Caco-2 (cell line): ENCODE results near the gene HOXC12. TPM values are rescaled to one million over a fixed set of nuclear protein-coding genes. Genes with fewer than 3 reads are reported as not detected.

Experiments
- BruUV-seq: library from RNA; stranded (reverse); fragments of 400-500 nt; replicated peaks from 2 replicates; lab custom pipeline; 2021; lab: Mats Ljungman, UMichigan
- CTCF ChIA-PET: fragments of 300-600 bp; sonication (Branson Sonifier 250); formaldehyde crosslinking; loops from one replicate; lab custom pipeline; 2022; ENCODE audit warnings: antibody characterized with exemption; lab: Charles Lee
- POLR2A ChIA-PET: fragments of 300-600 bp; sonication (Branson Sonifier 250); formaldehyde crosslinking; loops from one replicate; lab custom pipeline; 2022; ENCODE audit warnings: antibody characterized with exemption; lab: Charles Lee
- DNase-seq, 2 experiments: peaks; one replicate each; pipeline versions ENCODE4 v3.0.0 to v3.0.0-alpha.2; 2020 to 2022
- H3K27me3 ChIP-seq: replicated peaks from 2 replicates; pipeline ENCODE4 v1.6.0; 2011; ENCODE audit warnings: low read length; ENCODE audit not compliant: control insufficient read depth, insufficient read depth
- H3K36me3 ChIP-seq: 2 replicates; pipeline ENCODE4 v1.5.1; 2011; ENCODE audit warnings: low read length; ENCODE audit not compliant: control insufficient read depth, insufficient read depth
- H3K4me1 ChIP-seq: fragments of 250-450 bp; sonication (Bioruptor Pico); 2 replicates; pipeline ENCODE4 v1.5.1; 2020; ENCODE audit warnings: mild to moderate bottlenecking
- H3K4me3 ChIP-seq: 2 replicates; pipeline ENCODE4 v1.5.1; 2011; ENCODE audit warnings: low read depth, mild to moderate bottlenecking, control low read depth, low read length
- H3K9me3 ChIP-seq: fragments of 250-450 bp; sonication (Bioruptor Pico); 2 replicates; pipeline ENCODE4 v1.5.1; 2020; ENCODE audit warnings: mild to moderate bottlenecking, moderate library complexity
- H3K27ac Mint-ChIP-seq: one replicate; pipeline ENCODE4 v1.8.0; 2022; ENCODE audit warnings: mixed read lengths; ENCODE audit not compliant: unreplicated experiment
- H3K27me3 Mint-ChIP-seq: one replicate; pipeline ENCODE4 v1.8.0; 2022; ENCODE audit warnings: mixed read lengths; ENCODE audit not compliant: insufficient read depth, unreplicated experiment
- H3K36me3 Mint-ChIP-seq: one replicate; pipeline ENCODE4 v1.8.0; 2022; ENCODE audit warnings: mild to moderate bottlenecking, mixed read lengths; ENCODE audit not compliant: insufficient read depth, unreplicated experiment
- H3K4me1 Mint-ChIP-seq: one replicate; pipeline ENCODE4 v1.8.0; 2022; ENCODE audit warnings: low read depth, mixed read lengths; ENCODE audit not compliant: unreplicated experiment
- H3K4me3 Mint-ChIP-seq: one replicate; pipeline ENCODE4 v1.8.0; 2022; ENCODE audit warnings: mild to moderate bottlenecking, moderate library complexity, mixed read lengths; ENCODE audit not compliant: unreplicated experiment
- H3K9me3 Mint-ChIP-seq: one replicate; pipeline ENCODE4 v1.8.0; 2022; ENCODE audit warnings: mixed read lengths; ENCODE audit not compliant: unreplicated experiment
- CTCF ChIP-seq, 2 experiments: fragments of 200-600 bp in 1 of 2; IDR thresholded peaks; 1 replicate in 1 of 2; 2 replicates in 1 of 2; pipeline versions ENCODE4 v1.5.1 to v1.8.0; 2011 to 2022; ENCODE audit warnings: antibody characterized with exemption in 1 of 2, control low read depth in 1 of 2, inconsistent platforms in 1 of 2, low read depth in 1 of 2, low read length in 1 of 2, mild to moderate bottlenecking in 1 of 2, moderate library complexity in 1 of 2; ENCODE audit not compliant: insufficient read depth in 1 of 2, severe bottlenecking in 1 of 2, unreplicated experiment in 1 of 2
- intact Hi-C: fragments of 100-400 bp; cut with micrococcal nuclease; formaldehyde crosslinking; loops from one replicate; pipeline ENCODE4 v1.10.0; 2022; ENCODE audit not compliant: unreplicated experiment
- total RNA-seq: library from RNA; stranded (reverse); gene quantifications from 2 replicates; pipeline ENCODE4 v1.2.3, GENCODE V29; 2022

The HOXC12 gene
- total RNA-seq, 1 experiment from 2014 or later: 10.3 TPM

GRCh38 chr12:53967421-53967925 is 12.8 kb downstream of the HOXC12 start:
- Mint-ChIP-seq H3K4me3 (no peak overlapping the region), H3K27ac (no peak overlapping the region), H3K4me1 (peaks cover 23% of the 10 kb centered on the region), H3K36me3 (no peaks in the 10 kb centered on the region), H3K9me3 (no peaks in the 10 kb centered on the region), H3K27me3 (no peaks in the 10 kb centered on the region)
- H3K9me3 ChIP-seq: no peaks in the 10 kb centered on the region
- 0 out of 2 replicates have a peak, but pooled peaks cover 5% of the 10 kb centered on the region for H3K4me1 ChIP-seq
- H3K4me3 ChIP-seq: no peak overlapping the region
- TF ChIP-seq CTCF (IDR thresholded peaks at IDR 0.05; ENCODE audit: insufficient read depth in 1 of 2, low read depth in 1 of 2, low read length in 1 of 2, severe bottlenecking in 1 of 2, unreplicated experiment in 1 of 2): no peak
- no peaks in the 10 kb centered on the region for H3K27me3 ChIP-seq
- no TSS peak for BruUV-seq
- H3K36me3 ChIP-seq: no peaks in the 10 kb centered on the region
- ChIA-PET POLR2A (no interaction called here), CTCF (interaction anchor here (1.0 kb wide), 1 partner anchor 163 kb away, joined by 3 read pairs; no protein-coding TSS in a partner anchor)
- DNase-seq: no peak
- intact Hi-C loops: no loop called here

GRCh38 chr12:53968214-53969127 is 13.8 kb downstream of the HOXC12 start:
- H3K36me3 Mint-ChIP-seq: no peaks in the 10 kb centered on the region
- H3K27ac Mint-ChIP-seq: no peak overlapping the region
- ChIA-PET POLR2A (interaction anchor here (0.6 kb wide), 1 partner anchor 14 kb away, joined by 3 read pairs; the partner anchor contains the start of gene HOXC12), CTCF (interaction anchor here (0.6 to 1.0 kb wide), 2 partner anchors 99 to 164 kb away, joined by 3 read pairs; no protein-coding TSS in a partner anchor)
- H3K4me3 Mint-ChIP-seq: no peak overlapping the region
- no peak overlapping the region for H3K4me3 ChIP-seq
- H3K4me1 ChIP-seq: 0 out of 2 replicates have a peak, but pooled peaks cover 5% of the 10 kb centered on the region
- H3K36me3 ChIP-seq: no peaks in the 10 kb centered on the region
- peaks cover 23% of the 10 kb centered on the region for H3K4me1 Mint-ChIP-seq
- no peaks in the 10 kb centered on the region for H3K9me3 Mint-ChIP-seq
- no peak for DNase-seq
- intact Hi-C loops: no loop called here
- BruUV-seq: no TSS peak
- no peaks in the 10 kb centered on the region for H3K27me3 ChIP-seq
- no peaks in the 10 kb centered on the region for H3K9me3 ChIP-seq
- no peak for TF ChIP-seq CTCF (IDR thresholded peaks at IDR 0.05; ENCODE audit: insufficient read depth in 1 of 2, low read depth in 1 of 2, low read length in 1 of 2, severe bottlenecking in 1 of 2, unreplicated experiment in 1 of 2)
- no peaks in the 10 kb centered on the region for H3K27me3 Mint-ChIP-seq

GRCh38 chr12:53969588-53970259 is 15.0 kb downstream of the HOXC12 start:
- no peak for TF ChIP-seq CTCF (IDR thresholded peaks at IDR 0.05; ENCODE audit: insufficient read depth in 1 of 2, low read depth in 1 of 2, low read length in 1 of 2, severe bottlenecking in 1 of 2, unreplicated experiment in 1 of 2)
- H3K9me3 ChIP-seq: no peaks in the 10 kb centered on the region
- ChIA-PET POLR2A (interaction anchor here (0.5 kb wide), 1 partner anchor 102 kb away, joined by 6 read pairs; no protein-coding TSS in a partner anchor), CTCF (no interaction called here)
- H3K27me3 ChIP-seq: no peaks in the 10 kb centered on the region
- no peak for DNase-seq
- no TSS peak for BruUV-seq
- Mint-ChIP-seq H3K27me3 (no peaks in the 10 kb centered on the region), H3K9me3 (no peaks in the 10 kb centered on the region), H3K36me3 (no peaks in the 10 kb centered on the region), H3K4me1 (peaks cover 15% of the 10 kb centered on the region), H3K4me3 (no peak overlapping the region), H3K27ac (no peak overlapping the region)
- intact Hi-C loops: no loop called here
- H3K4me3 ChIP-seq: no peak overlapping the region
- H3K36me3 ChIP-seq: no peaks in the 10 kb centered on the region
- H3K4me1 ChIP-seq: no peaks in the 10 kb centered on the region
